Ishikawa (cell line): ENCODE measurements around the gene LAMA3.

Source experiments
- CEBPB ChIP-seq: IDR thresholded peaks from 2 replicates; pipeline ENCODE4 v1.6.1; 2012
- CREB1 ChIP-seq: IDR thresholded peaks from 2 replicates; pipeline ENCODE4 v1.6.1; 2012; ENCODE audit warnings: low read depth
- EGR1 ChIP-seq: IDR thresholded peaks from 2 replicates; pipeline ENCODE4 v1.6.1; 2012
- EP300 ChIP-seq: IDR thresholded peaks from 2 replicates; pipeline ENCODE4 v1.6.1; 2012; ENCODE audit warnings: borderline replicate concordance
- FOXM1 ChIP-seq: IDR thresholded peaks from 2 replicates; pipeline ENCODE4 v1.6.1; 2012; ENCODE audit warnings: low read depth, borderline replicate concordance
- NFIC ChIP-seq: IDR thresholded peaks from 2 replicates; pipeline ENCODE4 v1.6.1; 2012
- RAD21 ChIP-seq: IDR thresholded peaks from 2 replicates; pipeline ENCODE4 v1.6.1; 2012; ENCODE audit warnings: low read depth
- REST ChIP-seq: IDR thresholded peaks from 2 replicates; pipeline ENCODE4 v1.6.1; 2012; ENCODE audit warnings: low read depth, mild to moderate bottlenecking
- TAF1 ChIP-seq: IDR thresholded peaks from 2 replicates; pipeline ENCODE4 v1.6.1; 2012; ENCODE audit warnings: low read depth, mild to moderate bottlenecking
- TCF12 ChIP-seq: IDR thresholded peaks from 2 replicates; pipeline ENCODE4 v1.6.1; 2012; ENCODE audit warnings: low read depth
- TEAD4 ChIP-seq: IDR thresholded peaks from 2 replicates; pipeline ENCODE4 v1.6.1; 2012
- YY1 ChIP-seq: IDR thresholded peaks from 2 replicates; pipeline ENCODE4 v1.6.1; 2012; ENCODE audit warnings: low read depth
- ZBTB7A ChIP-seq: IDR thresholded peaks from 2 replicates; pipeline ENCODE4 v1.6.1; 2012; ENCODE audit warnings: low read depth
- TF ChIP-seq, protein P1 (sequence below): IDR thresholded peaks from 2 replicates; pipeline ENCODE4 v1.6.1; 2012
- TF ChIP-seq, protein P2 (sequence below): IDR thresholded peaks from 2 replicates; pipeline ENCODE4 v1.6.1; 2012

LAMA3 gene

GRCh38 chr18:23641937-23642666 lies 47.2 kb upstream of the LAMA3 start:
- TF ChIP-seq CEBPB: no peak
- TF ChIP-seq NFIC: no peak
- TF ChIP-seq ZBTB7A: no peak
- no peak for TF ChIP-seq TEAD4
- TF ChIP-seq REST: no peak
- no peak for TF ChIP-seq YY1
- TF ChIP-seq EP300: no peak
- no peak for TF ChIP-seq FOXM1
- no peak for TF ChIP-seq TAF1
- TF ChIP-seq CREB1: no peak
- no peak for TF ChIP-seq TCF12
- no peak for TF ChIP-seq EGR1
- TF ChIP-seq, protein P1, sequence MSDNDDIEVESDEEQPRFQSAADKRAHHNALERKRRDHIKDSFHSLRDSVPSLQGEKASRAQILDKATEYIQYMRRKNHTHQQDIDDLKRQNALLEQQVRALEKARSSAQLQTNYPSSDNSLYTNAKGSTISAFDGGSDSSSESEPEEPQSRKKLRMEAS: no peak

- TF ChIP-seq FOXM1: no peak
- TF ChIP-seq TAF1: no peak
- no peak for TF ChIP-seq CREB1
- TF ChIP-seq EGR1: no peak
- TF ChIP-seq, protein P2, sequence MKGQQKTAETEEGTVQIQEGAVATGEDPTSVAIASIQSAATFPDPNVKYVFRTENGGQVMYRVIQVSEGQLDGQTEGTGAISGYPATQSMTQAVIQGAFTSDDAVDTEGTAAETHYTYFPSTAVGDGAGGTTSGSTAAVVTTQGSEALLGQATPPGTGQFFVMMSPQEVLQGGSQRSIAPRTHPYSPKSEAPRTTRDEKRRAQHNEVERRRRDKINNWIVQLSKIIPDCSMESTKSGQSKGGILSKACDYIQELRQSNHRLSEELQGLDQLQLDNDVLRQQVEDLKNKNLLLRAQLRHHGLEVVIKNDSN: no peak
- TF ChIP-seq CEBPB: no peak
- no peak for TF ChIP-seq EP300
These were observed 45.3 kb upstream of the LAMA3 start for GRCh38 chr18:23643815-23644490.

GRCh38 chr18:23645568-23646175 lies 43.6 kb upstream of the LAMA3 start:
- no peak for TF ChIP-seq TEAD4
- no peak for TF ChIP-seq EGR1
- no peak for TF ChIP-seq FOXM1
- no peak for TF ChIP-seq YY1

DNA sequence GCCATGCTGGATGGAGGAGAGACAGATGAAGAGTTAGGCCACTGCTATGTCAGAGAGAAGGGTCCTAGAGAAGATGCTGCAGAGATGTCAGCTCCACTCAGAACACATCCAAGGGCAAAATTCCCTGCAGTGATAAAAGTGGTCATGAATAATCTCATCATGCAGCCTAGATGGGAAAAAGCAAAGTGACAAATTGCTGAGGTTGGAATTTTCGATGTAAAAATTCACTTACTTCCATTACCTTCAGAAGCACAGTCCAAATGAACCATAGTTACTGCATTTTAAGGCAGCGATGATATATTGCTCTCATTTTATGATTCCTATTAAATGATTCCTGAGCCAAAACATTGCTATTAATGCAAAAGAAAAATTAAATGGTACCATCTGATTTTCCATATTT lies 43.0 kb upstream of the LAMA3 start:
- TF ChIP-seq YY1 (no peak), RAD21 (no peak), TCF12 (no peak), REST (no peak)

GRCh38 chr18:23648456-23648855 lies 40.8 kb upstream of the LAMA3 start:
- TF ChIP-seq RAD21: no peak
- TF ChIP-seq TAF1: no peak
- TF ChIP-seq, protein P2: no peak
- no peak for TF ChIP-seq REST
- TF ChIP-seq EGR1: no peak
- no peak for TF ChIP-seq TCF12
- no peak for TF ChIP-seq CEBPB
- TF ChIP-seq, protein P1: no peak
- TF ChIP-seq FOXM1: no peak
- TF ChIP-seq EP300: no peak
- TF ChIP-seq TEAD4: no peak
- TF ChIP-seq CREB1: no peak
- TF ChIP-seq YY1: no peak
- no peak for TF ChIP-seq ZBTB7A
- no peak for TF ChIP-seq NFIC
